Choroid plexus epithelial cell (primary cell): ENCODE measurements around the gene KLHL25.

Source experiments
- DNase-seq: peaks from one replicate; pipeline ENCODE4 v3.0.0-alpha.2; 2010; ENCODE audit warnings: low read depth
- H3K4me3 ChIP-seq: 2 replicates; pipeline ENCODE4 v1.5.1; 2011; ENCODE audit warnings: low read depth, mild to moderate bottlenecking, control low read depth, low read length, moderate library complexity
- CTCF ChIP-seq: conservative IDR thresholded peaks from 2 replicates; pipeline ENCODE4 v1.5.1; 2011; ENCODE audit warnings: low read depth, mild to moderate bottlenecking, control low read depth, inconsistent platforms, low read length, moderate library complexity

The KLHL25 gene

GRCh38 chr15:85793641-85794597 lies 806 bp downstream of the KLHL25 start:
- TF ChIP-seq CTCF = no peak
- H3K4me3 ChIP-seq = peak overlapping the region; percentile 73
- peak; percentile 30 for DNase-seq

- peak overlapping the region; percentile 73 for H3K4me3 ChIP-seq
- no peak for DNase-seq
- no peak for TF ChIP-seq CTCF
These were observed 1.7 kb downstream of the KLHL25 start for GRCh38 chr15:85792912-85793590.

- DNase-seq = no peak
- no peak for TF ChIP-seq CTCF
- H3K4me3 ChIP-seq = no peak overlapping the region
These were observed 2.5 kb downstream of the KLHL25 start for GRCh38 chr15:85792102-85792731.

GRCh38 chr15:85789496-85789875 lies 5.2 kb downstream of the KLHL25 start:
- no peak overlapping the region for H3K4me3 ChIP-seq
- no peak for DNase-seq
- no peak for TF ChIP-seq CTCF

- TF ChIP-seq CTCF = no peak
- no peak for DNase-seq
- H3K4me3 ChIP-seq = no peak overlapping the region
These were observed 5.8 kb downstream of the KLHL25 start for GRCh38 chr15:85788771-85789495.

GRCh38 chr15:85786781-85787114 lies 8.0 kb downstream of the KLHL25 start:
- TF ChIP-seq CTCF = no peak
- no peak overlapping the region for H3K4me3 ChIP-seq
- no peak for DNase-seq
